IPS DF 6.9 (cell line): ENCODE results near the gene EDA2R.

ENCODE experiments used
- DNase-seq: peaks from one replicate; pipeline ENCODE4 v3.0.0-alpha.2; 2013; ENCODE audit warnings: low read depth, low spot score
- H3K27ac ChIP-seq: one replicate; pipeline ENCODE4 v1.5.1; 2013; ENCODE audit warnings: low read length, control low read depth
- H3K27me3 ChIP-seq: 2 replicates; pipeline ENCODE4 v1.6.1; 2013; ENCODE audit warnings: mild to moderate bottlenecking, low read length; ENCODE audit not compliant: control insufficient read depth, insufficient read depth
- H3K36me3 ChIP-seq: 2 replicates; pipeline ENCODE4 v1.6.1; 2013; ENCODE audit warnings: low read length; ENCODE audit not compliant: control insufficient read depth, insufficient read depth
- H3K4me1 ChIP-seq: 2 replicates; pipeline ENCODE4 v1.6.1; 2013; ENCODE audit warnings: low read length; ENCODE audit not compliant: control insufficient read depth, insufficient read depth
- H3K4me3 ChIP-seq: 2 replicates; pipeline ENCODE4 v1.5.1; 2013; ENCODE audit warnings: mild to moderate bottlenecking, low read length
- H3K9me3 ChIP-seq: 2 replicates; pipeline ENCODE4 v1.6.1; 2013; ENCODE audit warnings: low read length, inconsistent platforms; ENCODE audit not compliant: control insufficient read depth, insufficient read depth
- WGBS: extraction: QIAGEN DNeasy Blood & Tissue Kit; methylation state at CpG from one replicate; pipeline ENCODE4 v1.1.7; 2013; ENCODE audit warnings: mixed read lengths, missing lambda C conversion rate; ENCODE audit not compliant: insufficient read length, insufficient coverage; 5-methylcytosine and 5-hydroxymethylcytosine counted together

The EDA2R gene

GRCh38 chrX:66634272-66634671 lies 4.6 kb downstream of the EDA2R start:
- no peak overlapping the region for H3K4me3 ChIP-seq
- no peaks in the 10 kb centered on the region for H3K36me3 ChIP-seq
- no peak overlapping the region for H3K27ac ChIP-seq
- H3K27me3 ChIP-seq, result no peaks in the 10 kb centered on the region
- H3K4me1 ChIP-seq, result no peaks in the 10 kb centered on the region
- no peak for DNase-seq
- H3K9me3 ChIP-seq, result no peaks in the 10 kb centered on the region

GRCh38 chrX:66633541-66633940 lies 5.3 kb downstream of the EDA2R start:
- H3K4me1 ChIP-seq, result no peaks in the 10 kb centered on the region
- no peak overlapping the region for H3K4me3 ChIP-seq
- H3K27me3 ChIP-seq, result no peaks in the 10 kb centered on the region
- no peak overlapping the region for H3K27ac ChIP-seq
- DNase-seq, result no peak
- H3K9me3 ChIP-seq, result no peaks in the 10 kb centered on the region
- no peaks in the 10 kb centered on the region for H3K36me3 ChIP-seq
- WGBS, result no CpG with 5 or more reads among the region's 3 CpGs

- WGBS, result 100% methylated on average over 1 of the region's 4 CpGs
- Histone ChIP-seq H3K9me3 (no peaks in the 10 kb centered on the region), H3K4me1 (no peaks in the 10 kb centered on the region), H3K27ac (no peak overlapping the region), H3K36me3 (no peaks in the 10 kb centered on the region), H3K27me3 (no peaks in the 10 kb centered on the region), H3K4me3 (no peak overlapping the region)
- DNase-seq, result no peak
Observed at GRCh38 chrX:66632981-66633380, 5.9 kb downstream of the EDA2R start.

DNA sequence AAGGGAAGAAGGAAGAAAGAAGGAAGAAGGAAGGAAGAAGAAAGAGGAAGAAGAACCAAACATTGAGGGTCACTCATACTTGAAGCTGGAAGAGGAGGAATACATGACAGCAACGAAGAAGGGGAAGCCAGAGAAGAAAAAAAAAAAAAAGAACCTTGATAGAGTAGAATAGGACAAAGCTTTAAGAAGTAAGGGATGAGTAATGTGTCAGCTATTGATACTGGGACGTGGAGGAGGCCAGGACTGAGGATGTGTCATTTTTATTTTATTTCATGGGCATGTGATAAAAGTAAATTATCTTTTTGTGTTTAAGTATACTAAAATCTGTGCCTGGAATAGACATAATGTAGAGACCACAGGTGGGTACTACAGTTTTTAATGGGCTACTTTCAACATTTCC lies 6.4 kb downstream of the EDA2R start:
- Histone ChIP-seq H3K27ac (no peak overlapping the region), H3K27me3 (no peaks in the 10 kb centered on the region), H3K4me3 (no peak overlapping the region), H3K4me1 (no peaks in the 10 kb centered on the region), H3K9me3 (no peaks in the 10 kb centered on the region), H3K36me3 (no peaks in the 10 kb centered on the region)
- DNase-seq, result no peak
- WGBS, result no CpG with 5 or more reads among the region's 2 CpGs

- Histone ChIP-seq H3K36me3 (no peaks in the 10 kb centered on the region), H3K4me1 (no peaks in the 10 kb centered on the region), H3K27me3 (no peaks in the 10 kb centered on the region), H3K9me3 (no peaks in the 10 kb centered on the region), H3K27ac (no peak overlapping the region), H3K4me3 (no peak overlapping the region)
- WGBS, result no CpG with 5 or more reads among the region's 3 CpGs
- DNase-seq, result no peak
Observed at GRCh38 chrX:66625525-66625924, 13.4 kb downstream of the EDA2R start.

DNA sequence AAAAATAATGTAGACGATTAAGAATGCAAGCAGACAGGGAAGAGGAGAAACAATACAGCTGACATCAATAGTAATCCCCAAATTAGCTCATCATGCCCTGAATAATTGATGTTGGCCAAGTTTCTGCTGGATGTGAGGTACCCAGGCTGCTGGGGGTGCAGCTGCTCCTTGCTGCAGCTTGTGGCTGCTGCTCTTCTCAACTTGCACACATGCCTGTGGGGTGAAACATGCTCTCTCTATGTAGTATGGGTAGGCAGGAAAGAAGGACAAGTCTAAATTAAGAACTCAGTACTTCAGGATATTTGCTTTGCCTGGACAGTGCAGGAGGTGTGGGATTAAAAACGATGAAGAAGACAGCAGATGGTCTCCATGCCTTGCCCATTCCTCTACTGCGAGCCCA lies 16.7 kb downstream of the EDA2R start:
- Histone ChIP-seq H3K27ac (no peak overlapping the region), H3K27me3 (no peaks in the 10 kb centered on the region), H3K36me3 (no peaks in the 10 kb centered on the region), H3K9me3 (no peaks in the 10 kb centered on the region), H3K4me3 (no peak overlapping the region), H3K4me1 (no peaks in the 10 kb centered on the region)
- no peak for DNase-seq
- WGBS, result no CpG with 5 or more reads among the region's 3 CpGs

DNA sequence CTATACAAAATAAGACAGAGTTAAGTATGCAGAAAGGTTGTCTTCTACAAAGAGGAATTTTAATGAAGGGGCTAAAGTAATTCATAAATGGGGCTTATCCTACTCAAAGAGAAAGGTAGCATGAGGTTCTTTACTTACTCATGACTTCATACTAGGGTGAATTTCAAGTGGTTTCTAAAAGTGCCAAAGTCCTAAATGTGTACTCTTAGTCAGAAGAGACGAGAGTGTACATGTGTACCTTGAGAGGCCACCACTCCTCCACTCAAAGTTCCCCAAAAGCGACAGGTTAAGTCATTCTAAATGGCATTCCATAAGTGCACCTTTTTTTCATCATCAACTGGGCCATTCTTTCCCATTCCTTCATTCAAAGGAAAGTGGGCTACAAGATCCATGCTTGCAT lies 21.9 kb downstream of the EDA2R start:
- DNase-seq, result no peak
- Histone ChIP-seq H3K36me3 (no peaks in the 10 kb centered on the region), H3K27me3 (no peaks in the 10 kb centered on the region), H3K27ac (no peak overlapping the region), H3K4me3 (no peak overlapping the region), H3K4me1 (no peaks in the 10 kb centered on the region), H3K9me3 (no peaks in the 10 kb centered on the region)
- WGBS, result no CpG with 5 or more reads among the region's 2 CpGs

- no peak for DNase-seq
- no peak overlapping the region for H3K27ac ChIP-seq
- no peaks in the 10 kb centered on the region for H3K9me3 ChIP-seq
- no CpG with 5 or more reads among the region's 1 CpG for WGBS
- H3K4me1 ChIP-seq, result no peaks in the 10 kb centered on the region
- no peak overlapping the region for H3K4me3 ChIP-seq
- no peaks in the 10 kb centered on the region for H3K36me3 ChIP-seq
- H3K27me3 ChIP-seq, result no peaks in the 10 kb centered on the region
Observed at GRCh38 chrX:66602381-66602938, 36.4 kb downstream of the EDA2R start.

GRCh38 chrX:66601522-66601921 lies 37.4 kb downstream of the EDA2R start:
- DNase-seq, result no peak
- no peaks in the 10 kb centered on the region for H3K36me3 ChIP-seq
- H3K4me3 ChIP-seq, result no peak overlapping the region
- no peaks in the 10 kb centered on the region for H3K9me3 ChIP-seq
- no peaks in the 10 kb centered on the region for H3K27me3 ChIP-seq
- no peaks in the 10 kb centered on the region for H3K4me1 ChIP-seq
- no peak overlapping the region for H3K27ac ChIP-seq

DNA sequence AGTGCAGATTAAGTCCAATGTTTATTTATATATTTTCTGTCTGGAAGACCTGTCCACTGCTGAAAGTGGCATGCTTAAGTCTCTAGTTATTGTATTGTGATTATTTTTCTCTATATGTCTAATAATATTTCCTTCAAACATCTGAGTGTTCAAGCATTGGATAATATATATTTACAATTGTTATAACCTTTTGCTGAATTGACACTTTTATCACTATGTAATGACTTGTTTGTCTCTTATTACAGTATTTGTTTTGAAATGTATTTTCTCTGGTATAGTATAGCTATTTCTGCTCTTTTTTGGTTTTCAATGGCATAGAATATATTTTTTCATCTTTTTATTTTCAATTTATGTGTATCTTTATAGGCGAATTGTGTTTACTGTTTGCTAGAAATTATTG lies 59.7 kb downstream of the EDA2R start:
- no peak overlapping the region for H3K27ac ChIP-seq
- DNase-seq, result no peak
- no CpG with 5 or more reads among the region's 1 CpG for WGBS
- no peaks in the 10 kb centered on the region for H3K36me3 ChIP-seq
- H3K4me1 ChIP-seq, result no peaks in the 10 kb centered on the region
- H3K27me3 ChIP-seq, result no peaks in the 10 kb centered on the region
- no peak overlapping the region for H3K4me3 ChIP-seq
- H3K9me3 ChIP-seq, result no peaks in the 10 kb centered on the region

DNA sequence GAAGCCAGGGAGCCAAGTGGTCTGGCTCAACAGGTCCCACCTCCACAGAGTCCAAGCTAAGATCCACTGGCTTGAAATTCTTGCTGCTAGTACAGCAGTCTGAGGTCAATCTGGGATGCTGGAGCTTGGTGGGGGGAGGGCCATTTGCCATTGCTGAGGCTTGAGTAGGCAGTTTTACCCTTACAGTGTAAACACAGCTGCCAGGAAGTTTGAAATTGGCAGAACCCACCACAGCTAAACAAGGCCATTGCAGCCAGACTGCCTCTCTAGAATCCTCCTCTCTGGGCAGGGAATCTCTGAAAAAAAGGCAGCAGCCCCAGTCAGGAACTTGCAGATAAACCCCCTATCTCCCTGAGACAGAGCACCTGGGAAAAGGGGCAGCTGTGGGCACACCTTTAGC lies 84.9 kb downstream of the EDA2R start:
- Histone ChIP-seq H3K27ac (no peak overlapping the region), H3K4me3 (no peak overlapping the region), H3K36me3 (no peaks in the 10 kb centered on the region), H3K4me1 (no peaks in the 10 kb centered on the region), H3K9me3 (no peaks in the 10 kb centered on the region), H3K27me3 (no peaks in the 10 kb centered on the region)
- no peak for DNase-seq
